ENCODE measurements around the gene TSPAN9.

DNA sequence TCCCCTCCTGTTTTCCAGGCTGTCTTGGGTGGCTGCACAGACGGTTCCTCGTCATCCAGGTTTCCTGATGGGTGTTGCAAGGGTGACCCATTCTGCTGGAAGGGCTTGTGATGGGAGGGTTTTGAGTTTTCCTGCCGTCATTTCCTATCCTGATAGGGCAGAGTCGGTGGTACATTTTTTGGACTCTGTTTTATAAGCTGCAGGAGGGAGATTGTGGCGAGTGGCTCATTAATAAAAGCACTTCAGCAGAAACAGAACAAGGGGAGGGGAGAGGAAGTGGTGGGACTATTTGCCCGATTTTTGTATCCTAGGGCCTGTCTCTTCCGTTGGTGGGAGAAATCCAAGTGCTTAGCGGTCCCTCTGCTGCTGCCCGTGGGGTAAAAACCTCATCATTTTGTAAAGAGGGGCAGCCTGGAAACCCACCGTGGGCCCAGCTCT lies 40.0 kb downstream of the TSPAN9 start:
- TF ChIP-seq CTCF (IDR thresholded peaks at IDR 0.05) (no peak), EP300 (IDR thresholded peaks at IDR 0.05) (no peak), POLR2A (IDR thresholded peaks at IDR 0.05) (no peak)
